Body of pancreas (tissue), 4 donors: ENCODE measurements around the gene SLC37A1.

Experiments
- POLR2A ChIP-seq, 3 donors: fragments of 450-650 bp; IDR thresholded peaks; one replicate each; pipeline ENCODE4 v1.6.1; 2016; ENCODE audit warnings: antibody characterized with exemption in 3 of 3, mild to moderate bottlenecking in 2 of 3
- TF ChIP-seq, protein P1 (sequence below), 7 experiments: fragments of 450-650 bp in 4 of 7; fragments of 200-600 bp in 3 of 7; sonication (generic) in 3 of 7; IDR thresholded peaks; one replicate each; pipeline ENCODE4 v1.5.1; 2016 to 2019; ENCODE audit warnings: antibody characterized with exemption in 7 of 7

GRCh38 chr21:42567214-42567555 is 53.5 kb downstream of the SLC37A1 start:
- TF ChIP-seq, protein P1, sequence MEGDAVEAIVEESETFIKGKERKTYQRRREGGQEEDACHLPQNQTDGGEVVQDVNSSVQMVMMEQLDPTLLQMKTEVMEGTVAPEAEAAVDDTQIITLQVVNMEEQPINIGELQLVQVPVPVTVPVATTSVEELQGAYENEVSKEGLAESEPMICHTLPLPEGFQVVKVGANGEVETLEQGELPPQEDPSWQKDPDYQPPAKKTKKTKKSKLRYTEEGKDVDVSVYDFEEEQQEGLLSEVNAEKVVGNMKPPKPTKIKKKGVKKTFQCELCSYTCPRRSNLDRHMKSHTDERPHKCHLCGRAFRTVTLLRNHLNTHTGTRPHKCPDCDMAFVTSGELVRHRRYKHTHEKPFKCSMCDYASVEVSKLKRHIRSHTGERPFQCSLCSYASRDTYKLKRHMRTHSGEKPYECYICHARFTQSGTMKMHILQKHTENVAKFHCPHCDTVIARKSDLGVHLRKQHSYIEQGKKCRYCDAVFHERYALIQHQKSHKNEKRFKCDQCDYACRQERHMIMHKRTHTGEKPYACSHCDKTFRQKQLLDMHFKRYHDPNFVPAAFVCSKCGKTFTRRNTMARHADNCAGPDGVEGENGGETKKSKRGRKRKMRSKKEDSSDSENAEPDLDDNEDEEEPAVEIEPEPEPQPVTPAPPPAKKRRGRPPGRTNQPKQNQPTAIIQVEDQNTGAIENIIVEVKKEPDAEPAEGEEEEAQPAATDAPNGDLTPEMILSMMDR (IDR thresholded peaks at IDR 0.05), result no peak
- no peak for TF ChIP-seq POLR2A (IDR thresholded peaks at IDR 0.05)
